ENCODE results near the gene GDPD5.

Gene GDPD5

DNA sequence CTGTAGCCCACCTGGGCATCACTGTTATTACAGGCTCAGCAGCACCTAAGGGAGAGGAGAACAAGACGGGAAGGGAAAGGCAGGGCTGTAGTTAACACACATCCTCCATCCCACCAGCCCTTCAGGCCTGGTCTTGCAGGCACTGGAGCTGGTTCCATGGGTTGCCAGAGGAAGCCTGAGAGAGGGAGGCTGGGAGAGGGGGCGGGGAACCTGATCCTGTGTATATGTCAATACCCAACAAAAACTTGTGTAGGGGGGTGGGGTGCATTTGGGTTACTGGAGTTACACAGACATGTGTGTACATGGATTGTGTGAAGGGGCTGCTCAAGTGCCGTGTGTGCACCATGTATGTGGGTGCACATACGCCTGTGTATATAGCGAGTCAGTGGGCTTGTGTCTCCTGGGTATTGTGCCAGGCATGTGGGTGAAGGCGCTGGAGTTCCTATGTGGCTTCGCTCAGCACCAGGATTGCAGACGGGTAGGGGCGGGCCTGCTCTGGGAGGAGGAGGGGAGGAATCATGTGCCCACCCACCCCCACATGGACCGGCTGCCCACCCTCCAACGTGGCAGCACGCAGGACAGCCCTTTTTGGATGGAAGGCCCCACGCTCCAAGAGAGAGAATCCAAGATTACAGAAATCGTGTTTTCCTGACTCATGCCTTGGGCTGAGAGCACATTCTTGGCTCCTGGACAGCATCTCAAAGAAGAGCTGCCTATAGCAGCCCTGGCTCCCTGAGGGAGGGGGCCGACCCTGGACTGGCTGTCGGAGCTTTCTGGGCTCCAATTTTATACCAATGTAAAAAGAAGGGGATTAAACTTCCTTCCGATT, 32.1 kb upstream of the GDPD5 start:
- DNase-seq = no peak

DNA sequence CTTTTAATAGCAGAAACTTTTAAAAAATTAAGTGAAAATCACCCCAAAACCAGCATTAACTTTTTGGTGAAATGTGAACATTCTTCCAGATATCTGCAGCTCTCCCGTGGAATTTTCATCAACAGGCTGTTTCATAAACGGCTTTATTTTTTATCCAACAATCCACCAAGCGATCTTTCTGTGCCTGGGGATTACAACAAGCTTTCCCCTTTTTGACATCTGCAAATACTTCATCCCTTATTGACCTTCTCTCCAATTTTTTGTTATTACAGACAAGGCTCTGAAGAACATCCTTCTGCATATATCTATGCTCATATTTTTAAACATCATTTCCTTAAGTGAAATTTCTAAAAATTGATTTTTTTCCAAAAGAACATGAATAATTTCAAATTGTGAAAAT, 30.5 kb upstream of the GDPD5 start:
- no peak for DNase-seq

- no peak for DNase-seq
Measured at GRCh38 chr11:75555079-75555811, 29.5 kb upstream of the GDPD5 start.

GRCh38 chr11:75554258-75555022, 28.7 kb upstream of the GDPD5 start:
- DNase-seq = no peak

DNA sequence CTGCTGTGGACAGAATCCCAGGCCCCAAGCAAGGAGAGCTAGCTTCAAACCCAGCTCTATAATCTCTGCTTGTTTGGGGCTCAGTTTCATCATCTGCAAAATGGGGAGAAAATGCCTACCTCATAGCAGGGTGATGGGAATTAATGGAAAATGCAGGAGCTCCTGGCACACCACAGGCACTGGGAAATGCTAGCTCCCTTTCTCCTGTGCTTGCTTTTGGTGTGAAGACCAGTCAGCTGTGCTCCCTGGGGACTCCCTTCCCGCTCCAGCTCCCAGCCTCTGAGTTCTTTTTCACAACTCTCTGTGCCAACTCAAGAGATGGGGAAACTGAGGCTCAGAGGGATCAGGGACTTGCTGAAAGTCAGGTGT, 28.1 kb upstream of the GDPD5 start:
- no peak for DNase-seq

GRCh38 chr11:75553182-75553581, 27.4 kb upstream of the GDPD5 start:
- no peak for DNase-seq

- DNase-seq = no peak
Measured at GRCh38 chr11:75549370-75549958, 23.7 kb upstream of the GDPD5 start.

DNA sequence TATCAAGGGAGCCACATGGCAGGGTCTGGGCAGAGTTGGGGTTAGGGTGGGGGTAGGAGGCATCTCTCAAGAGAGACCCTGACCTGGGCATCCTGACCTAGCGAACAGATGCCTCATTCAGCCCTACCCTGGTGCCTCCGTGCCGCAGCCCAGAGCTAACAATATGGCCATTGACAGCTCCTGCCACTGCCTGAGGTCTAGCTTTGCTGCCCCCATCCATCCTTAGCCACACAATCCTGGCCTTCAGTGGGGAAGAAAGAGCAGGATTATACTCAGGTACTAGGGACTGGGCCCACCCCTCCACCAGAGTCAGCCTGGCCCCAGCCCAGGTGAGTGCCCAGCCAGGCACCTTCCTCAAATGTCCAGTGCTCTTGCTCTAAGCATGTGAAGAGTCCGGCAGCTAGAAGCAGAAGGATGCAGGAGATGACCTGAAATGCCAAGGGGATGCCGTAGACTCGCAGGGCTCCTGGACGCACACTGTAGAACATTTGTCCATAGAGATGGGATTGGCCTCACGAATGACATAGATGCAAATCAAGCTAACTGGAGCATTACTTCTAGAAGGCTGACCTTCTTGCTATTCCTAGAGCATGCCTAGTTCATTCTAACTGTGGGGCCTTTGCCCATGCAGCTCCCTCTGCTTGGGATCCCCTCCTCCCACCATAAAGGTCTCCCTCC, 23.0 kb upstream of the GDPD5 start:
- no peak for DNase-seq

DNA sequence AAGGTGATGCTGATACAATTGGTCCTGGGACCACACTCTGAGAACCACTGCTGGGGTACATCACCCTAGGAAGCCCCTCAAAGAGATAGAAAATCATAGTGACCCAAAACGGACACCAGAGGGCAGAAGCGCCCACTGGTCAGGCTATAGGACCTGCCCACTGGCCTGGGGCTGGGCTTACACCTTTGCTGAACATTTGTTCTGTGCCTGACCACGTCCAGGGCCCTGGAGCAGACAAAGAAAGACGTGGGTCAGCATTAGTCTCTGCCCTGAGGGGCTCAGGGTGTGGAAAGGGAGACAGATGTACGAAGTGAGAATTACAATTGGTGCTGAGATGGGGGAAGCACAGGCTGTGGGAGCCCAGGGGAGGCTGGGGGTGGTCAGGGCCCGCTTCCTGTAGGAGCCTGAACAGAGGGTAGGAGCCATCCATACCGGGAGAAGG, 21.9 kb upstream of the GDPD5 start:
- no peak for DNase-seq

GRCh38 chr11:75547177-75547576, 21.4 kb upstream of the GDPD5 start:
- no peak for DNase-seq

DNA sequence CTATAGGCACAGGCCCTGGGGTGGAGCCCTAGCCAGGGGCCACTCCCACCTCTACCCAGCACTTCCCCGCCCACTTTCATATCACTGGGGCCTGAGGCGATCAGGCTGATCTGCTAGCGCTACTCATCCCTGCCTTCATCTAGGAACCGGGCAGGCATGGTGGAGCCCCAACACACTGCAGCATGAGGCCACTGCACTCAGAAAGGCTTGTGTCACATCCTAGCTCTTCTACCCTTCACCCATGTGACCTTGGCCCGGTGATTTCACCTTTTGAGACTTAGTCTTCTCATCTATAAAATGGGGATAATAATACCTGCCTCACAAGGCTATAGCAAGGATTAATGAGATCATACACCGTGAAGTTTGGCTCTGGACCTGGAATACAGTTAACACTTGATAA, 18.1 kb upstream of the GDPD5 start:
- DNase-seq = no peak

DNA sequence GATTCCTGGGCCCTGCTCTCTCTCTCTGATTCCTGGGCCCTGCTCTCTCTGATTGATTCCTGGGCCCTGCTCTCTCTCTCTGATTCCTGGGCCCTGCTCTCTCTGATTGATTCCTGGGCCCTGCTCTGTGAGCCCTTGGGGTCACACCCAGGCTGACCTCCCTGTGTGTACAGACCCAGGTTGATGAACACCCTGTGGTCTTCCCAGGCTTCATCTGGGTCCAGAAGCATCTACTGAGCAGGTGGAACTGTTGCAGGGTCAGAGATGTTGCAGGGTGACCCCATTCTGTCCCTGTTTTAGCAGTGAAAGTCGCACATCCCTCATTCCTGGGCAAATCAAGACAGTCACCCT, 16.3 kb upstream of the GDPD5 start:
- no peak for DNase-seq

GRCh38 chr11:75541193-75542087, 15.7 kb upstream of the GDPD5 start:
- no peak for DNase-seq

DNA sequence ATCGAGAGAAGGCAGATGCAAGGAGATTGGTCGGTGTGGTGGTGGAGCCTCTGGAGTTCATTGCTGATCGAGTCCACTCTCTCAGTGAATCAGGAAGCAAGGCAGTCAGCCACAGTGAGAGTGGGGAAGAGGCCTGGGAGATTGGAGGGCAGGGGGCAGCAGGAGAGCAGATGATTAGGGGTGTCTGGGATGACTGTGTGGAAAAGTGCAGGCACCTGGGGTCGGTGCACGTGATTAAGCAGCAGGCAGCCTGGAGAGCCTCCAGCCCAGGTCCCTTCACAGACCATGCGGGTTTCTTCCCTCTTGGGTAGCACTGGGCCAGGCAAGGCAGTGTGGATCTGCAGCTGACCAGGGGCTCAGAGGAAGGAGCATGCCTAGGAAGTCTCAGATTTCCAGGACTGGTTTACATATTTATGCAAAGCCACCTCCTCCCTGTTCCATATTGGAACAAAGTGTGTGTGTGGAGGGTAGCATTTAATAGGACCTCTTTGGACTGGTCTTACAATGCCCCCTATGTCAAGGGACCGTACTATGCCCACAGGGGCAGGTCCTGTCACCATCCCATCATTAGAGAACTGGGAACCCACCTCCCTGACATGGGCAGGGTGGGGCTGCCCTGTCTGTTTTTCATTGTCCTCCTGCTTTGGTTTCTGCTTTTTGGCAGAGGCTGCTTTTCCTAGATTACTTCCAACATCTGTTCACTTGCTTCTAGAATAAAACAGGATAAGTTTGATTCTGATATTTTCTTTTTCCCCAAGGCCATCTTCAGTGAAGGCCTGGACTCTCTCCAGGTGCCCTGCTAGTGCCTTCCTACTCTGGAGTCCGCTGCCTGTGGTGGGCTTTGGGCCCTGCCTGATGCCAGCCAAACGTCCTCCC, 14.0 kb upstream of the GDPD5 start:
- no peak for DNase-seq

GRCh38 chr11:75538150-75538942, 12.6 kb upstream of the GDPD5 start:
- DNase-seq = no peak

- no peak for DNase-seq
Measured at GRCh38 chr11:75537740-75538139, 12.0 kb upstream of the GDPD5 start.

DNA sequence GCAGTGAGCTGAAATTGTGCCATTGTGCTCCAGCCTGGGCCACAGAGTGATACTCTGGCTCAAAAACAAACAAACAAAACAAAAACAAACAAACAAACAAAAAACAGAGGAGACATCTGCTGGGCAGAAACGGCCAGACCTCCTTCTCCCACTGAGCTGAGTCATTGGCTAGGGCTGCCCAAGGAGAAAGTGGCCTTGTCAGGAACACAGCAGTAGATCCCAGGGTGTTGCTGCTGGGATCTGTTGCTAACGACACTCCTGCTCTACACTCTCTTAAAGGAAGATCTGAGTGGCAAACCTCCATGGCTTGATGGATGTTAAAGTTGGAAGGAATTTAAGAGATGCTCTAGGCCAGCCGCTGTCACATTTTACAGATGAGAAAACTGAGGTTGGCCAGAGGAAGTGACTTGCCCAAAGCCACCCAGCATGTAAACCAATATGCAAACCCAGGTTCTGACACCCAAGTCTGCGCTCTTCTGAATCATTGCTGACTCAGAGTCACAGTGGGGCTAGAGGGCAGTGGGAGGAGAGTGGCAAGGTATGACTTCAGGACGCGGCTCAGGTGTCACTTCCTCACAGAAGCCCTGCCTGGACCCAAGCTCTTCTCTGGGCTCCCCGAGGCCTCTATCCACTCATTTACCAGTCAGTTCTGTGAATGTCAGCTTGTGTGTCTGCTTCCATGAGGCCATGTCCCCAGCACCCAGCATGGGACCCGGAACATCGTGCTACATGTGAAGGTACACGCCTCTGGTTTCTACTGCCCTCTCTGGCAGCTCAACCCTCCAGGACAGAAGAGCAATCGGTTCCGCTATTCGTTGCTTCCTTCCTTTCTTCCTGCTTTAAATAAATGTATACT, 11.3 kb upstream of the GDPD5 start:
- no peak for DNase-seq

- no peak for DNase-seq
Measured at GRCh38 chr11:75535071-75535470, 9.3 kb upstream of the GDPD5 start.

Data from NCI-H1048 (cell line).